Upper lobe of left lung (tissue), 6 donors: ENCODE measurements around the gene ZNF205. TPM values are rescaled to one million over a fixed set of nuclear protein-coding genes. Genes with fewer than 3 reads are reported as not detected.

Source experiments
- ATAC-seq, 2 donors: fragments of 200-7000 bp; cut with Tn5 transposase; one replicate each; pipeline ENCODE4 v1.9.1; 2022; ENCODE audit warnings: mild to moderate bottlenecking in 2 of 2, moderate library complexity in 2 of 2; ENCODE audit not compliant: low FRiP score in 2 of 2
- DNase-seq, 2 donors: peaks; one replicate each; pipeline ENCODE4 v3.0.0-alpha.2; 2019 to 2020
- H3K27ac ChIP-seq, 4 donors: fragments of 200-600 bp; sonication (generic); one replicate each; pipeline ENCODE4 v1.5.1; 2016 to 2019
- H3K27me3 ChIP-seq, 4 donors: fragments of 200-600 bp; sonication (generic); one replicate each; pipeline ENCODE4 v1.5.1; 2017 to 2019
- H3K36me3 ChIP-seq, 4 donors: fragments of 200-600 bp; sonication (generic); one replicate each; pipeline ENCODE4 v1.5.1; 2016 to 2019
- H3K4me1 ChIP-seq, 4 donors: fragments of 200-600 bp; sonication (generic); one replicate each; pipeline ENCODE4 v1.5.1; 2018 to 2019
- H3K4me3 ChIP-seq, 4 donors: fragments of 200-600 bp; sonication (generic); one replicate each; pipeline ENCODE4 v1.5.1; 2017 to 2019; ENCODE audit warnings: mild to moderate bottlenecking in 2 of 4, moderate library complexity in 1 of 4
- H3K9me3 ChIP-seq, 4 donors: fragments of 200-600 bp; sonication (generic); one replicate each; pipeline ENCODE4 v1.5.1; 2018 to 2019
- CTCF ChIP-seq, 6 experiments: fragments of 450-650 bp in 4 of 6; fragments of 200-600 bp in 2 of 6; sonication (generic) in 2 of 6; IDR thresholded peaks; one replicate each; pipeline ENCODE4 v1.5.1; 2016 to 2019; ENCODE audit warnings: antibody characterized with exemption in 6 of 6
- EP300 ChIP-seq, 4 donors: sonication (generic); formaldehyde crosslinking; IDR thresholded peaks; one replicate each; pipeline ENCODE4 v1.5.1; 2017; ENCODE audit warnings: antibody characterized with exemption in 4 of 4, control low read depth in 2 of 4
- POLR2A ChIP-seq, 4 donors: fragments of 450-650 bp; IDR thresholded peaks; one replicate each; pipeline ENCODE4 v1.5.1; 2016 to 2017; ENCODE audit warnings: antibody characterized with exemption in 4 of 4, mild to moderate bottlenecking in 2 of 4
- POLR2AphosphoS5 ChIP-seq, 2 donors: sonication (generic); formaldehyde crosslinking; IDR thresholded peaks; one replicate each; pipeline ENCODE4 v1.5.1; 2017; ENCODE audit warnings: antibody characterized with exemption in 2 of 2
- WGBS, 2 donors: methylation state at CpG; one replicate each; pipeline ENCODE4 v1.1.5; 2017 to 2018; 5-methylcytosine and 5-hydroxymethylcytosine counted together
- total RNA-seq, 6 donors: library from RNA; depleted of rRNA in 4 of 6; stranded (reverse); fragments of >200 nt in 4 of 6; gene quantifications; one replicate each; pipeline versions ENCODE4 v1.1.0 to v1.2.1, GENCODE V29; 2016 to 2021
- donor health status: DM: no; HTN: no; CAD: no; lungs with moderate emphysema.
- donor health status: DM: no; HTN: yes; CAD: no; lungs with severe emphysema.

ZNF205 gene
- total RNA-seq, 6 donors from 2014 or later = 13.8 to 25.2 (median 16.8) TPM

GRCh38 chr16:3149193-3149530 is 36.8 kb downstream of the ZNF205 start:
- H3K4me3 ChIP-seq = peak overlapping the region in 1 of 4 donors; percentile 72
- no peaks in the 10 kb centered on the region for H3K36me3 ChIP-seq
- peaks cover 21 to 36% (median 28%) of the 10 kb centered on the region in 4 donors for H3K4me1 ChIP-seq
- no peak for TF ChIP-seq POLR2A (IDR thresholded peaks at IDR 0.05)
- TF ChIP-seq POLR2AphosphoS5 (IDR thresholded peaks at IDR 0.05) = no peak
- TF ChIP-seq CTCF (IDR thresholded peaks at IDR 0.05) = no peak
- no peak for TF ChIP-seq EP300 (IDR thresholded peaks at IDR 0.05)
- ATAC-seq (no peak), DNase-seq (no peak)
- H3K27me3 ChIP-seq = no peaks in the 10 kb centered on the region
- peak overlapping the region; percentile 77 to 86 (median 84) for H3K27ac ChIP-seq
- H3K9me3 ChIP-seq = no peaks in the 10 kb centered on the region
- WGBS, 2 donors = 90 to 95% methylated on average over 5 to 6 of the region's 6 CpGs

GRCh38 chr16:3149630-3150345 is 37.4 kb downstream of the ZNF205 start:
- peak; percentile 75 to 94 for DNase-seq
- peak; percentile 27 to 50 (median 36) for TF ChIP-seq CTCF (IDR thresholded peaks at IDR 0.05)
- no peak for TF ChIP-seq EP300 (IDR thresholded peaks at IDR 0.05)
- peak overlapping the region; percentile 55 to 75 (median 70) for H3K4me3 ChIP-seq
- H3K27me3 ChIP-seq = no peaks in the 10 kb centered on the region
- no peaks in the 10 kb centered on the region for H3K9me3 ChIP-seq
- H3K36me3 ChIP-seq = no peaks in the 10 kb centered on the region
- H3K4me1 ChIP-seq = peaks cover 21 to 36% (median 28%) of the 10 kb centered on the region in 4 donors
- WGBS, 2 donors = 0 to 4% methylated on average over 9 to 25 of the region's 41 CpGs
- peak overlapping the region; percentile 77 to 86 (median 84) for H3K27ac ChIP-seq
- ATAC-seq = peak; percentile 65 to 76

GRCh38 chr16:3150346-3151218 is 38.2 kb downstream of the ZNF205 start:
- DNase-seq (peak; percentile 97 to 98), ATAC-seq (peak; percentile 95 to 96)
- H3K4me1 ChIP-seq = peaks cover 21 to 36% (median 28%) of the 10 kb centered on the region in 4 donors
- WGBS, 2 donors = 3 to 7% methylated on average over 26 to 45 of the region's 62 CpGs
- peak overlapping the region; percentile 77 to 86 (median 84) for H3K27ac ChIP-seq
- TF ChIP-seq POLR2A (IDR thresholded peaks at IDR 0.05) = peak in 2 of 4 donors; percentile 41 to 46
- TF ChIP-seq EP300 (IDR thresholded peaks at IDR 0.05) = no peak
- peak; percentile 54 to 68 for TF ChIP-seq POLR2AphosphoS5 (IDR thresholded peaks at IDR 0.05)
- no peak for TF ChIP-seq CTCF (IDR thresholded peaks at IDR 0.05)
- H3K4me3 ChIP-seq = peak overlapping the region; percentile 55 to 75 (median 70)
- no peaks in the 10 kb centered on the region for H3K9me3 ChIP-seq
- H3K27me3 ChIP-seq = no peaks in the 10 kb centered on the region
- H3K36me3 ChIP-seq = no peaks in the 10 kb centered on the region

GRCh38 chr16:3152027-3152276 is 39.6 kb downstream of the ZNF205 start:
- ATAC-seq (no peak), DNase-seq (peak in 1 of 2 donors; percentile 75)
- Histone ChIP-seq H3K4me1 (peaks cover 21 to 37% (median 28%) of the 10 kb centered on the region in 4 donors), H3K27ac (peak overlapping the region in 3 of 4 donors; percentile 36 to 68 (median 48)), H3K9me3 (no peaks in the 10 kb centered on the region), H3K27me3 (no peaks in the 10 kb centered on the region), H3K36me3 (no peaks in the 10 kb centered on the region), H3K4me3 (peak overlapping the region in 3 of 4 donors; percentile 40 to 72 (median 48))
- TF ChIP-seq POLR2A (IDR thresholded peaks at IDR 0.05) (no peak), POLR2AphosphoS5 (IDR thresholded peaks at IDR 0.05) (no peak), CTCF (IDR thresholded peaks at IDR 0.05) (no peak), EP300 (IDR thresholded peaks at IDR 0.05) (no peak)
- 6 to 7% methylated on average over 15 of the region's 15 CpGs for WGBS, 2 donors
